ENCODE data around the gene CATSPERE.
A peak's percentile ranks its signal among the peaks of the same experiment; 100 is the strongest.

Gene CATSPERE
- total RNA-seq, result 0.14 to 3.4 (median 2.9) reads per million in 3 experiments

DNA sequence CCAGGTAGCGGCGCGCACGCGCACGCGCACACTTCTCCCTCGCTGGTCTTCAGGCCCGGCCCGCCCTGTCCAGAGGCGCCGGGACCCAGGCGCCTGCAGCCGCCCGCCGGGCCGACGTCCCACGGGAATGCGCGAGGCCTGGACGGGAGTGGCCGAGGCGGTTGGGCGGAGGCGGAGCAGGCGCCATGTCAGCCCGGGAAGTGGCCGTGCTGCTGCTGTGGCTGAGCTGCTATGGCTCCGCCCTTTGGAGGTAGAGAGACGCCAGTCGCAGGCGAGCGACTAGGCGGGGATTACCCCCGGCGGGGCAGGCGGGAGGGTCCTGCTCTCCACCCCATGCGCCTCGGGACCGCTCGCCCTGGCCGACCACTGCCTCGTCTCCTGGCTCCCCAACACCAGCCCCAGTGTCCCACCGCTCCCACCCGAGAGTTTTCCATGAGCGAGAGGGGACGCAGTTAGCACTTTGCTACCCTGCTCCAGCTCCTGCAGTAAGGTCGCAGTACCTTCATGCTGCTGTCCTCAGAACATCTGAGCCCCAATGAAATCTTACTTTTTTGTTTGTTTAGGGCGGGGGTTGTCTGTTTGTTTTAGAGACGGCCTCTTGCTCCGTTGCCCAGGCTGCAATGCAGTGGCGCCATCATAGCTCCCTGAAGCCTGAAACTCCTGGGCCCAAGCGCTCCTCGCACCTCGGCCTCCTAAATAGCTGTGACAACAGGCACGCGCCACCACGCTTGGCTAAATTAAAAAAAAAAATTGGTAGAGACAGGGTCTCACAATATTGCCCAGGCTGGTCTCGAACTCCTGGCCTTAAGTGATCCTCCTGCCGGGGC is at the start of gene CATSPERE:
TSS of gene CATSPERE (plus strand) at position 29 of the 827 bp plus-strand sequence. CDS start at position 186, 157 bp downstream.
- peak; percentile 75 for DNase-seq

- DNase-seq, result no peak
Measured at GRCh38 chr1:244412176-244412575, 48.9 kb upstream of the CATSPERE start.

- DNase-seq, result no peak
Measured at GRCh38 chr1:244413736-244414135, 47.3 kb upstream of the CATSPERE start.

- DNase-seq, result no peak
Measured at GRCh38 chr1:244414543-244414942, 46.5 kb upstream of the CATSPERE start.

DNA sequence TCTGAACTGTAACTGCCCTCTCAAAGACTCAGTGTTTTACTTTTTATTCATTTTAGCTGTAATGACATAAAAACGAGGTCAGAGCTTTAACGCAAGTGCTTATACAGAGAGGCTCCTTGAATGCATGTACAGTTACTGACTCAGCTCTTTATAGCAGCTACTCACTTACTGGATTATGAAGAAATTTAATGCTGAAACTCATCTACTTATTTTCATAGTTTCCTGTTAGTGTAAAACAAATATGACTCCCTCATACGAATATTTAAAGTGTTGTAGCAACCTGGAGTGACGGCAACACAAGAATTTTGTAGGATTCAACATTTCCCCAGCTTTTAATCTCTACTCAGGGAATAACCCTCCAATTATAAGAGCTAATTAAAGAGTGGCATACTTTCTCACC is 42.0 kb upstream of the CATSPERE start:
- no peak for DNase-seq

DNA sequence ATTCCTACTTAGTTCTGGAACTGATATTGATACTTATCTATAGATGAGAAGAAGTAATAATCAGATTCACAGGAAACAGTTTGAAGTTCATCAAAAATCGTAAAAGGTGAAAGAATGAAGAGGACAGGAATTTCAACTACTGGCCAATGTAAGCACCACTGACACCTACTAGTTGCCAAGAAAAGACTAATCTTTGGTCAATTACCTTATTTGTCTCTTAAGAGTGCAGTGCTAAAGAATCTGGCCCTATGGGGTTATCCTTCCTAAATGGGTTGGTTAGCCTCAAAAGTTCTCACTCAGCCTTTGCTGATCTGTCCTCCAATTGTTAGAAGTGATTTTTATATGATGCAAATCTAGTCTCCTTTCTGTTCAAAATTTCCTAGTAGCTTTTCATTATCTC is 38.9 kb upstream of the CATSPERE start:
- DNase-seq, result no peak

DNA sequence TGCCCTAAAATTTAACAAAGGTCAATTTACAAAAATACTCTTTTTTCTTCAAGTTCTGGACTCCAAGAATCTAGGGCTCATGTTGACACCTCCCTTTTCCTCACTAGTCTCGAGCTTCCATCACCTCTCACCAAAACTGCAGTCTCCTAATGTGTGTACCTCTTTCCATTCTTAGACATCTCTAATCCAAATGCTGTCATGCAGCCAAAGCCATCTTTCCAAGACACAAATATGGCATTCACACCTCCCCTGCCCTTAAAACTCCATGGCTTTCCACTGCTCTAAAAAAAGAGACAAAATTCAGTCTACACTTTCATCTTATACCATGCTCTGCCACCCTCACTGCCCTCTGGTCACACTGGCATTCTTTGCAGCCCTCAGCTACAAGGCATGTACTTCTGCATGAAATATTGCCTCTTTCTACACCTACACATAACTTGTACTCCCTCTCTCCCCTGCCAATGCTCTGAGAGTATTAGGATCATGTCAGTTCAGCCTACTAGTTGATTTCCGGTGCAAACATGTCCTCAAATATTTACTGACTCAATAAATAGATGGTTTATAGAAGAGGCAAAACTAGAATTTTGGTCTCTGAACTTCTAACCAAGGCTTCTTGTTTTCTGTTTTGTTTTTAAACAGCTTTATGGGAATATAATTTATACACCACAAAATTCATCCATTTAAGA is 36.3 kb upstream of the CATSPERE start:
- no peak for DNase-seq

GRCh38 chr1:244427647-244428046 is 33.4 kb upstream of the CATSPERE start:
- DNase-seq, result no peak

- no peak for DNase-seq
Measured at GRCh38 chr1:244429818-244430217, 31.3 kb upstream of the CATSPERE start.

DNA sequence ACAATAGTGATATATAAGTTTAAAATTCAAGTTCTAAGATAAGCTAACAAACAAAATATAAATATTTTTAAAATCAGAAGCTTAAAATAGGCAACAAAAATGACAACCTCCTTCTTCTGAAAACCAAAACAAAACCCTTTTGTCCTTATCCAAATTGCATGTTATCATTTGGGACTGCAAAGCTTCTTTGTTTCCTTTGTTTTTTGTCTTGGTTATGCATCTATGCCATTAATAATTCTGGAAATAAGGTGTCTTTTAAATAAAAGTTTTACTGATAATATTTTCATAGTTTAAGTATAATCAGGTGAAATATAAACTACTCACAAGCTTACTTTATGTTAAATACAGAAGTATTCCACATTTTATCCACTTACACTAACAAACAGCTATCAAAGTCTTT is 29.9 kb upstream of the CATSPERE start:
- no peak for DNase-seq

DNA sequence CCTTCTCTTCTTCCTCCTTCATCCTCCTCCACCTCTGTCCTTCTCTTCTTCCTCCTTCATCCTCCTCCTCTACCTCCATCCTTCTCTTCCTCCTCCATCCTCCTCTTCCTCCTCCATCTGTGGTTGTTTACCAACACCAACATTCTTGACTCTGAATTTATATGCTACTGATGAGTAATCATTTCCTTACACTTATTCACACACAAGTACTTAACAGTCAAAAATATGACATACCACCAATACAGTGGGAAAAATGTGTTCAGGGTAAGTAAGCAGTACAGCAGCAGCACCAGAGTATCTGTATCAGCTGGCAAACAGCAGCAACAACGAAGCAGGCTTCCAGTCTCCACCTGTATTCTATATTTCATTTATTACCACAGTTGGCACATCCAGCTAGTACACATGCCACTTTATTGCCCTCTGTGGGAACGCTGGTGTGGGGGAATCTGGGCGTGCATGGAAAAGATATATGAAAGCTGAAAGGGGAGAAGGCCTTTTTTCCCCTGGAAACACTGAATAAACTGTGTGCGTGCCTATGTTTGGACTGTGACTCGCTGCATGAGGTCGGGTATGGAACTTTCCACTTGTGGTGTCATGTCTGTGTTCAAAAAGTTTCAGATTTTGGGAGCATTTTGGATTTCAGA is 25.4 kb upstream of the CATSPERE start:
- DNase-seq, result no peak

DNA sequence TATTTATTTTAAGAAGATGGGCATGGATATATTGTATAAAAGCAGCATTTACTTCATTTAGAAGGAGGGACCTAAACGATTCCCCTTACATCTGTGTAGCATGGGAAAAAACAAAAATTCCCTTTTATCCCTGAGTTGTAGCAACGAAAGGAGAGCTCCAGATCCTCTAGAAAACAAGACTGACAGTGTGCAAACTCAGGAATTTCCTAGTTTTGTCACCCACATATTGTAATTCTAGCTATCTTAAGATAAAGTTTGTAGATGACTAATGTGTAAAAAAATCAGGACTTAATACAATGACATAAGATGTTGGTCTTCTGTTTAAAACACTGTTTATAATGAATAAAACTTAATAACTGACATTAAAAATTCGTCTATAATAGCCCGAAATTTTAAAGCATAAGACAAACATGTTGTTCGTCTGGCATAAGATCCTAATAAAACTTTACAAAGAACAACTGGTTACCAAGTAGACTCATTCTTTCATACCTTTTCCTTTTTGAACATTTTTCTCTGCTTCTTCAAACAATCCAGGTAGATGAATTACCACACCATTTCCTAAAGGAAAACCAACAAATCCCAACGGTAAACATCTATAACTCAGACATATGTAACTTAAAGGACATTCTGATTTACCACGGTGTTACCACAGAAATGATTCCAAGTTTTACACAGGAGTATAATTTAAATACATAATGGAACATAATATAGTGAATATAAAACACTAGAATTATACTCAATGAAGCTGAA is 24.6 kb upstream of the CATSPERE start:
- no peak for DNase-seq

GRCh38 chr1:244437086-244437468 is 24.0 kb upstream of the CATSPERE start:
- no peak for DNase-seq

GRCh38 chr1:244439391-244440032 is 21.6 kb upstream of the CATSPERE start:
- no peak for DNase-seq

- no peak for DNase-seq
Measured at GRCh38 chr1:244442850-244443249, 18.2 kb upstream of the CATSPERE start.

- no peak for DNase-seq
Measured at GRCh38 chr1:244444854-244445253, 16.2 kb upstream of the CATSPERE start.

DNA sequence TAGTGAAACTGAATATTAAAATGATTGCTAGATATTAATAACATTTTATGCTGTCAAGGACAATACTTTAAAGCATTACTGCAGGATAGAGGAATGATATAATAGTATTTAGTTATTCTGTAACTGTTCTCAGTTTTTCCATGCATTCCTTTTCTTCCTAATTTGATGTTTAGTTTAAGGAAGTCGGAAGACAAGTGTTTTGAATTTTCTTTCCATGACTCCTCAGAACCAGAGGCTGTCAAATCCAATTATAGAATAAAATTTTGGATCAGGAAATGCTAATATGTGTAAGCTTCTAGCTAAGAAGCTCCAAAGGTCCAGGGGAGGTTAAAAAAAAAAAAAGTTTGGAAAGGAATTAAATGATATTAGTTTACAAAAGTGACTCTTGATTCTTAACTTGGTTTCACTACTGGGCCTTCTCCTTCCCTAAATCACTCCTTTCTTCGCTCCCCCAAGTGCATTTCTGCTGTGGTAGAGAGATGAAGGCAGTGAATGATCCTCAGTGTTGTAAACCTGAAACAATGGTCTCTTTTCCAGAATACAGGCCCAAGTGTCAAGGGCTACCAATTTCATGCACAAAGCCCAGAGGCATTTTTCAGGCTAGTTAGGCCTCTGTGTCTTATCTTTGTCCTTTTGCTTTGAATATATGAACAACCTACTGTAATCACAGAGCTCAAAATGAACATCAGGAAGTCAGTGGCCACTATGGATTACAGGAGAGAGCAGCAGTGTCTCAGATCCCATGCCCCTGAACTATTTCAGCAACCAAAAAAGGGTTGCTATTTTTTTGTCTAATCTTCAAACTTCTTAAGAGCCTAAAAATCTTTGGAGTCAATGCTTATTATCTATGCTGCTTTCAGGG is 15.5 kb upstream of the CATSPERE start:
- DNase-seq, result no peak

- DNase-seq, result no peak
Measured at GRCh38 chr1:244447024-244447423, 14.0 kb upstream of the CATSPERE start.

DNA sequence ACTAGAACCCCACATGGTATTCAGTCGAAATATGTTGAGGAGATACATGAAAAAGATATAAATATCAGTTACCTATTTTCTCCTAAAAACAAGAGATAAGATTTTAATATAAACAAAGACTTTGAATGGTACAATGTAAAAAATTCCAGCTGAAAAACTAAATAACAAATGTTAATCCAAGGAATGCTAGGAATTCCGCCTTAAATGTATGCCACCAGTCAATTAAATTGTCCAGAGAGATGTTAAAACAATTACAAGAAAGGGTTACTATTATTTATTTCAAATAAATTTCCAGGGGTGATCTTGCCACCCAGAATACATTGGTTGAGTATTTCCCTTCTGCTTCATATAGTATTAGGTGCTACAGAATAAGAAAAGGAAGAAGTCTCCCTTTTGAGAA is 13.5 kb upstream of the CATSPERE start:
- no peak for DNase-seq

- DNase-seq, result no peak
Measured at GRCh38 chr1:244448279-244449036, 12.6 kb upstream of the CATSPERE start.

Data from central memory CD4-positive, alpha-beta T cell (primary cell).